ENCODE data around the gene IQSEC3.

The IQSEC3 gene

DNA sequence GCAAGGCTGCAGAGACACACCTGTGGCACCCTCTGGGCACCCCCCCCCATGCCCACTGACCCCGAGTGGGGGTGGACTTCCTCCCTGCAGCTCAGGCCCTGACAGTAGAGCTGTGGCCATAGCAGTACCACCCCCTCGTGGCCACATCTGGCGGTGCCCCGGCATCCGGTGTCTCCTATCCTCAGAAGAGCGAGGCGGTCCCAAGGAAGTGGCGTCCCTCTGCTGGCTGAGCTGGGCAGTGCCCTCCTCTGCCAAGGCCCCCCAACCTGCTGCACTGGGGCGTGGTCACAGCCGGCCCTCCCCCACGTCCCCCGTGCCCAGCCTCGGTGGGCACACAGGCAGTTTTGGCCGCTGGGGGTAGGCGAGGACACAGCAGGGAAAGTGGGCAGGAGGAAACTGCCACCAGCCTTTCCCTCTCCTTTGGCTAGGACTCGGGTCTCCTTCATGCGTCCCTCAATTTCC lies 153.4 kb downstream of the IQSEC3 start:
- Histone ChIP-seq H3K4me1 (ENCODE audit: insufficient read depth, low read length) (no peaks in the 10 kb centered on the region; the same call in 1 of the 2 replicates), H3K9ac (ENCODE audit: low read depth, low read length) (no peak overlapping the region), H3K9me3 (ENCODE audit: control insufficient read depth, insufficient read depth, low read length) (no peaks in the 10 kb centered on the region), H3K36me3 (ENCODE audit: insufficient read depth, low read length) (no peaks in the 10 kb centered on the region)

DNA sequence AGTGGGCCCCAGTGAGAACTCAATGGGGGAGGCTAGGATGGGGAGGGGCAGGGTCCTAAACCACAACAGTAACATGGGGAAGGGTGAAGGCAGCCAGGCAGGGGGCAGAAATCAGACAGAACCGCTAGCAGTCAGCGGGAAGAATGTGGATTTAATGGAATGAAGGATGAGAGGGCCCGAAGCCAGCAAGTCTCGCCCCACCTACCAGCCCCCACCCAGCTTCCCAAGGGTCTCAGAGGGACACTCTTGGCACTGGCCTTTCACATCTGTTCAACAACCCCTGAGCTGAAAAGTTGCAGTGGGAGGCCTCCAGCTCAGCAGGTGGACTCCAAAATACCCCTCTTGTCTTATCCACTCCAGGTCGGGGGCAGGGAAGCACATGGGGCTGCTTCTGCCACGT lies 153.9 kb downstream of the IQSEC3 start:
- Histone ChIP-seq H3K36me3 (ENCODE audit: insufficient read depth, low read length) (no peaks in the 10 kb centered on the region), H3K4me1 (ENCODE audit: insufficient read depth, low read length) (no peaks in the 10 kb centered on the region; the same call in 1 of the 2 replicates), H3K9me3 (ENCODE audit: control insufficient read depth, insufficient read depth, low read length) (no peaks in the 10 kb centered on the region), H3K9ac (ENCODE audit: low read depth, low read length) (no peak overlapping the region)

DNA sequence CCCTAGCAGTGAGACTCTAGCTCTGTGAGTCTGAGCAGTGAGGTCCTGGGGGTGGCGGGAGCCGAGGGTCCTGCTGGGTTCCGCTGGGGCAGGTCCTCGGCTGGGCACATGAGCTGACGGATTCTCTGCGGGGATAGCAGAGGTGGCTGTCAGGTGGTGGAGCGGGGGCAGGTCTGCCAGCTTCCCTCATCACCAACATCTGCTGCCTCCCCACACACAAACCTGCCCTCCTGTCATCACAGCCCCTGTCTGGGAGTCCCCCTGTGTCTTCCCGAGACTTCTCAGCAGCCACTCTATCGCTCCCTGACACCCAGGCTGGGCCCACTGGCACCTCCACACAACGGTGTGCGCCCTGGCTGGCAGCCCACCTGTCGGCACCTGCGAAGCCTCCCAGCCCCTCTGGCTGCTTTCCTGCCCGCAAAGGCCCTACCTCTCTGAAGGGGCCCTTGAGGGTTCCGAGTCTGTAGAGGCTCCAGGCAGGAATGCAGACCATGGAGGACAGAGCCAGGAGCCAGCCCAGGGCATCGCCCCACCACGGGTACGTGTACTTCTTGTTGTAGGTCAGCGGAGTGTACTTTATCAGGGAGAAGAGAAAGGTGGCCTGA lies 154.5 kb downstream of the IQSEC3 start:
- Histone ChIP-seq H3K36me3 (ENCODE audit: insufficient read depth, low read length) (no peaks in the 10 kb centered on the region), H3K9ac (ENCODE audit: low read depth, low read length) (no peak overlapping the region), H3K4me1 (ENCODE audit: insufficient read depth, low read length) (no peaks in the 10 kb centered on the region; the same call in 1 of the 2 replicates), H3K9me3 (ENCODE audit: control insufficient read depth, insufficient read depth, low read length) (no peaks in the 10 kb centered on the region)

DNA sequence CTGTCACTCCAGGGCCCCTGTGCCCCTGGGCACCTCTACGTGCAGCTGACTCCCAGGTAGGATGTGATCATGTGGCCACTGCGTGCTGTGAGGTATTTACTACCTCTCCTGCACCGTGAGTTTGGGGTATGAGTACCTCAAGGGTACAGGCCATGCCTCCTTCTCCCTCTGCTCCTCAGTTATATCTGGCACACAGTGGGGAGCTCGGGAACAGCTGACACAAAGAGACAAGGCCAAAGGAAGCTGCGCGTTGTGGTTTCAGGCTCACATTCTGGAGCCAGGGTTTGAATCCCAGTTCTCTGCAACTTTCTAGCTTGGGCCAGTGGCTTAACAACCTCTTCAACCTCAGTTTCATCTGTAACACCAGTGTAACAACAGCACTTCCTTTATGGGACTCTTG lies 155.2 kb downstream of the IQSEC3 start:
- Histone ChIP-seq H3K4me1 (ENCODE audit: insufficient read depth, low read length) (no peaks in the 10 kb centered on the region; the same call in 1 of the 2 replicates), H3K36me3 (ENCODE audit: insufficient read depth, low read length) (no peaks in the 10 kb centered on the region), H3K9me3 (ENCODE audit: control insufficient read depth, insufficient read depth, low read length) (no peaks in the 10 kb centered on the region), H3K9ac (ENCODE audit: low read depth, low read length) (no peak overlapping the region)

DNA sequence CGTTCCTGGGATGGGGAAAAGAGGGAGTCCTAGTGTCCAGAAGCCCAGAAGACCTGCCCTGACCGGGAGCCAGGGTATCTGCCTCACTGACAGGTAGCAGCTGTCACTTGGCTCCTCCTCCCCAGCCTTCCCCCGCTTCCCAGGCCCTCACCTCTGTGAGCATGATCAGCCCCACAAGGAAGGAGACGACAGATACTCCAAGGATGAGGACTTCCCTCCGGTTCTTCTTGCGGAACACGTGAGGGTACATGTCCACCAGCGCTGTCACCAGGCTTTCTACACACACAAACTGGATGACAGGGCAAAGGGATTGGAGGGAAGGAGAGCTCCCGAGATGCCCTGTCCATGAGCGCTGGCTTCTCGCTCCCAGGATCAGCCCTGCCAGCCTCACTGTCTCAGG lies 157.3 kb downstream of the IQSEC3 start:
- no peaks in the 10 kb centered on the region for H3K36me3 ChIP-seq (ENCODE audit: insufficient read depth, low read length)
- H3K9ac ChIP-seq (ENCODE audit: low read depth, low read length) = no peak overlapping the region
- no peaks in the 10 kb centered on the region; the same call in 1 of the 2 replicates for H3K4me1 ChIP-seq (ENCODE audit: insufficient read depth, low read length)
- no peaks in the 10 kb centered on the region for H3K9me3 ChIP-seq (ENCODE audit: control insufficient read depth, insufficient read depth, low read length)

DNA sequence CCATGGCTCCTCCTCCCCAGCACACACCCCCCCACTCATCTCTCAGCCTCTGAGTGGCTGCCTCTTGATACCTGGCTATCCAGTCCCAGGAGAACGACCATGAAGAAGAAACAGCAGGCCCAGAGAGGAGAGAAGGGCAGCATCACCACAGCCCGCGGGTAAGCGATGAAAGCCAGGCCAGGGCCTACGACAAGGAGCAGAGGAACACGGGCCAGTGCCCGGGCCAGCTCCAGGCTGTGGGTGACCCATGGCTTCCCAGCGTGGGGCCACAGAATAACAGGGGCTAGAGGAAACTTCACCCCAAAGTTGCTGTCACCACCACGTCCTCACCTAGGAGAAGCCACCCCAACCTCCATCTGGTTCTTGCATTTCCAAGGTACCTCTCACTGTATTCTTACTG lies 157.8 kb downstream of the IQSEC3 start:
- Histone ChIP-seq H3K9me3 (ENCODE audit: control insufficient read depth, insufficient read depth, low read length) (no peaks in the 10 kb centered on the region), H3K4me1 (ENCODE audit: insufficient read depth, low read length) (no peaks in the 10 kb centered on the region; the same call in 1 of the 2 replicates), H3K9ac (ENCODE audit: low read depth, low read length) (no peak overlapping the region)

DNA sequence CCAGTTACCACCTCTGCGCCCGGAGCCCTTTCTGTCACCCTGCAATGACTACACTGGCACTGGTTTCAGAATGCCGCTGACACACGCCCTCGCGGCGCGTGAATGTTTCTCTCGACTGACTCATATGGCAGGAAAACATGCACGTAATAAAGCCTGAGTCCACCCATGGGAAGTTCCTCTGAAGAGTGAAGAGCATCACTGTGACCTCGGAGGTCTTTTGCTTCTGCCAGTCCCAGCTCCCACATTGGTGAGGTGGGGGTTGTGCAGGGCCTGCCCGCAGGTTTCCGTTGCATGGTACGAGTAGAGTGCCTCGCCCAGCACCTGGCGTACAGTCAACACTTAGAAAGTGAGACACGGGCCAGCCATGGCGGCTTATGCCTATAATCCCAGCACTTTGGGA lies 158.4 kb downstream of the IQSEC3 start:
- H3K36me3 ChIP-seq (ENCODE audit: insufficient read depth, low read length) = no peaks in the 10 kb centered on the region
- no peaks in the 10 kb centered on the region for H3K9me3 ChIP-seq (ENCODE audit: control insufficient read depth, insufficient read depth, low read length)
- no peaks in the 10 kb centered on the region; the same call in 1 of the 2 replicates for H3K4me1 ChIP-seq (ENCODE audit: insufficient read depth, low read length)
- H3K9ac ChIP-seq (ENCODE audit: low read depth, low read length) = no peak overlapping the region

More for the DNA sequence above, 157.8 kb downstream of the IQSEC3 start:
- H3K36me3 ChIP-seq (ENCODE audit: insufficient read depth, low read length) = no peaks in the 10 kb centered on the region

DNA sequence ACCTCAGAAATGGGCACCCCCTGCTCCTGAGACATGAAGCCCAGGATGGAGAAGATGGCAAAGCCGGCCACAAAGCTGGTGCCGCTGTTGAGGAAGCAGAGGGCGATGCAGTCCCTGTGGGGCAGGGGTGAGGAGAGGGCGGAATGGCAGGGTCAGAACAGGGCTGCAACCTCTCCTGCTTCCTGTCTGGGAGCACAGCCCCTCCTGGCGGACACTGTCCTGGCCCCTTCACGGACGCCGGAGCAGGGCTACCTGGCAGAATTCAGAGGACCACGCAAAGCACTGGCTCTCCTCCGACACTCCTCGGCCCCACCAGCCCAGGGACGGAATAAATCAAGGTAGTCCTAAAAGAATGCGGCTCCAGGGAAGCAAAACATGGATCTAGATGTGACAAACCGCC lies 159.8 kb downstream of the IQSEC3 start:
- no peaks in the 10 kb centered on the region for H3K36me3 ChIP-seq (ENCODE audit: insufficient read depth, low read length)
- H3K9ac ChIP-seq (ENCODE audit: low read depth, low read length) = no peak overlapping the region
- 0 out of 2 replicates have a peak, but pooled peaks cover 5% of the 10 kb centered on the region for H3K4me1 ChIP-seq (ENCODE audit: insufficient read depth, low read length)
- no peaks in the 10 kb centered on the region for H3K9me3 ChIP-seq (ENCODE audit: control insufficient read depth, insufficient read depth, low read length)

DNA sequence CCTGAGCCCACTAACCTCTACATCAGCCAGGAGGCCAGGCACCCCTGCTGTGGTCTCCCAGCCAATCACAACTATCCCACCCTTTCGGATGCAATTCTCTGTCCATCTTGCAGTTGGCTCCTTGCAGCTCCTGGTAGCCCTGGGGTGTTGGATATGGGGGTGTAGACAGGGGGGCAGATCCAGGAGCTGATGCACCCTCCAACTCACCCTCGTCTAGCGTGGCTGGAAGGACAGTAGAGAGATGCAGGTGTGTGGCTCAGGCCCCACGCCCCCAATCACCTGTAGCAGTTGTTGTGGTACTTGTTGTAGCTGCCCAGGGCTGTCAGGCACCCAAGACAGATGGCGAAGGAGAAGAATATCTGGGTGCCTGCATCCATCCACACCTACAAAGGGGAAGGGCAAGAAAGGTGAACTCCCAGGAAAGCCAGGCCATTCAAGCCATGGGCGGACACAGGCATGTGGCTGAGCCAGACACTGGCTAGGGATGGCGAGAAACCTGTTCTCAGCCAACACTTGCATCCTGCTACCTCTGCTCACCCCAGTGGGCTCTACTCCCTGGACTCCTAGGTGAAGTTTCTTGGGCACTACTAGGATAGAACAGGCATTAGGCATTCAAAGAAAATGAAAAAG lies 160.8 kb downstream of the IQSEC3 start:
- no peaks in the 10 kb centered on the region for H3K9me3 ChIP-seq (ENCODE audit: control insufficient read depth, insufficient read depth, low read length)
- 0 out of 2 replicates have a peak, but pooled peaks cover 7% of the 10 kb centered on the region for H3K4me1 ChIP-seq (ENCODE audit: insufficient read depth, low read length)
- H3K9ac ChIP-seq (ENCODE audit: low read depth, low read length) = no peak overlapping the region
- no peaks in the 10 kb centered on the region for H3K36me3 ChIP-seq (ENCODE audit: insufficient read depth, low read length)
